ENCODE results near the gene NAAA.
"Not testable (repeated sequence)": the region's sequence is repeated elsewhere in the genome, so short reads cannot be mapped to it uniquely, and the experiment has no call there.

Gene NAAA

GRCh38 chr4:75940692-75941253 is at the start of gene NAAA:
NAAA (minus strand) TSS chr4:75941013; CDS start chr4:75940949, 64 bp downstream.
- peak; percentile 81 for DNase-seq (ENCODE audit: low read depth)

- no peak for DNase-seq (ENCODE audit: low read depth)
These were observed 49.2 kb upstream of the NAAA start for GRCh38 chr4:75989846-75990528.

- no peak for DNase-seq (ENCODE audit: low read depth)
These were observed 44.3 kb upstream of the NAAA start for GRCh38 chr4:75985116-75985515.

GRCh38 chr4:75980576-75980975 is 39.8 kb upstream of the NAAA start:
- no peak for DNase-seq (ENCODE audit: low read depth)

- DNase-seq (ENCODE audit: low read depth) = no peak
These were observed 35.4 kb upstream of the NAAA start for GRCh38 chr4:75976177-75976576.

GRCh38 chr4:75973766-75974165 is 33.0 kb upstream of the NAAA start:
- DNase-seq (ENCODE audit: low read depth) = no peak

- DNase-seq (ENCODE audit: low read depth) = no peak
These were observed 27.3 kb upstream of the NAAA start for GRCh38 chr4:75968084-75968483.

GRCh38 chr4:75963558-75963957 is 22.7 kb upstream of the NAAA start:
- DNase-seq (ENCODE audit: low read depth) = no peak

GRCh38 chr4:75962072-75962471 is 21.3 kb upstream of the NAAA start:
- not testable (repeated sequence) for DNase-seq (ENCODE audit: low read depth)

- DNase-seq (ENCODE audit: low read depth) = not testable (repeated sequence)
These were observed 17.7 kb upstream of the NAAA start for GRCh38 chr4:75958546-75958945.

- not testable (repeated sequence) for DNase-seq (ENCODE audit: low read depth)
These were observed 14.0 kb upstream of the NAAA start for GRCh38 chr4:75954811-75955210.

GRCh38 chr4:75953509-75953908 is 12.7 kb upstream of the NAAA start:
- no peak for DNase-seq (ENCODE audit: low read depth)

- no peak for DNase-seq (ENCODE audit: low read depth)
These were observed 9.5 kb upstream of the NAAA start for GRCh38 chr4:75950213-75950815.

GRCh38 chr4:75948822-75949444 is 8.1 kb upstream of the NAAA start:
- DNase-seq (ENCODE audit: low read depth) = no peak

- peak; percentile 69 for DNase-seq (ENCODE audit: low read depth)
These were observed 722 bp downstream of the NAAA start for GRCh38 chr4:75939890-75940691.

GRCh38 chr4:75935628-75936027 is 5.2 kb downstream of the NAAA start:
- DNase-seq (ENCODE audit: low read depth) = no peak

- DNase-seq (ENCODE audit: low read depth) = no peak
These were observed 10.7 kb downstream of the NAAA start for GRCh38 chr4:75930152-75930551.

- DNase-seq (ENCODE audit: low read depth) = not testable (repeated sequence)
These were observed 15.9 kb downstream of the NAAA start for GRCh38 chr4:75924916-75925315.

- DNase-seq (ENCODE audit: low read depth) = no peak
These were observed 16.4 kb downstream of the NAAA start for GRCh38 chr4:75924309-75924827.

- DNase-seq (ENCODE audit: low read depth) = no peak
These were observed 18.2 kb downstream of the NAAA start for GRCh38 chr4:75922588-75922987.

GRCh38 chr4:75921910-75922309 is 18.9 kb downstream of the NAAA start:
- no peak for DNase-seq (ENCODE audit: low read depth)

GRCh38 chr4:75920327-75920726 is 20.5 kb downstream of the NAAA start:
- DNase-seq (ENCODE audit: low read depth) = no peak

Measured in activated T-cell treated with anti-CD3 and anti-CD28 coated beads for 48 hours (primary cell).